ENCODE results near the gene PTPN14. TPM values are rescaled to one million over a fixed set of nuclear protein-coding genes. Genes with fewer than 3 reads are reported as not detected.

PTPN14 gene
- total RNA-seq, 1 experiment from 2014 or later: 88.4 TPM

GRCh38 chr1:214587165-214587564 is 35.8 kb upstream of the PTPN14 start:
- ChIA-PET POLR2A (no interaction called here), CTCF (interaction anchor here (1.4 to 8.8 kb wide), 3 partner anchors 82 to 254 kb away, joined by 4 to 122 read pairs (median 23); no protein-coding TSS in a partner anchor)
- DNase-seq (ENCODE audit: low spot score): no peak
- Mint-ChIP-seq H3K27ac (no peak overlapping the region), H3K36me3 (no peaks in the 10 kb centered on the region), H3K4me1 (peaks cover 11% of the 10 kb centered on the region), H3K4me3 (no peak overlapping the region), H3K9me3 (no peaks in the 10 kb centered on the region), H3K27me3 (ENCODE audit: low read depth) (no peaks in the 10 kb centered on the region)
- no peak for ATAC-seq
- no peak for TF ChIP-seq ZBTB21 (CRISPR knock-in tag; IDR thresholded peaks at IDR 0.05; ENCODE audit: borderline replicate concordance)
- TF ChIP-seq, protein P1, sequence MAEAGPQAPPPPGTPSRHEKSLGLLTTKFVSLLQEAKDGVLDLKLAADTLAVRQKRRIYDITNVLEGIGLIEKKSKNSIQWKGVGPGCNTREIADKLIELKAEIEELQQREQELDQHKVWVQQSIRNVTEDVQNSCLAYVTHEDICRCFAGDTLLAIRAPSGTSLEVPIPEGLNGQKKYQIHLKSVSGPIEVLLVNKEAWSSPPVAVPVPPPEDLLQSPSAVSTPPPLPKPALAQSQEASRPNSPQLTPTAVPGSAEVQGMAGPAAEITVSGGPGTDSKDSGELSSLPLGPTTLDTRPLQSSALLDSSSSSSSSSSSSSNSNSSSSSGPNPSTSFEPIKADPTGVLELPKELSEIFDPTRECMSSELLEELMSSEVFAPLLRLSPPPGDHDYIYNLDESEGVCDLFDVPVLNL (CRISPR knock-in tag; IDR thresholded peaks at IDR 0.05; ENCODE audit: borderline replicate concordance, low read depth): no peak
- no peak for TF ChIP-seq NFYB (CRISPR knock-in tag; conservative IDR thresholded peaks at IDR 0.05; ENCODE audit: low read depth)
- TF ChIP-seq ZNF396 (CRISPR knock-in tag; IDR thresholded peaks at IDR 0.05; ENCODE audit: borderline replicate concordance): no peak
- TF ChIP-seq, protein P2, sequence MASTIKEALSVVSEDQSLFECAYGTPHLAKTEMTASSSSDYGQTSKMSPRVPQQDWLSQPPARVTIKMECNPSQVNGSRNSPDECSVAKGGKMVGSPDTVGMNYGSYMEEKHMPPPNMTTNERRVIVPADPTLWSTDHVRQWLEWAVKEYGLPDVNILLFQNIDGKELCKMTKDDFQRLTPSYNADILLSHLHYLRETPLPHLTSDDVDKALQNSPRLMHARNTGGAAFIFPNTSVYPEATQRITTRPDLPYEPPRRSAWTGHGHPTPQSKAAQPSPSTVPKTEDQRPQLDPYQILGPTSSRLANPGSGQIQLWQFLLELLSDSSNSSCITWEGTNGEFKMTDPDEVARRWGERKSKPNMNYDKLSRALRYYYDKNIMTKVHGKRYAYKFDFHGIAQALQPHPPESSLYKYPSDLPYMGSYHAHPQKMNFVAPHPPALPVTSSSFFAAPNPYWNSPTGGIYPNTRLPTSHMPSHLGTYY (CRISPR knock-in tag; IDR thresholded peaks at IDR 0.05): no peak
- no peak for TF ChIP-seq ZNF219 (CRISPR knock-in tag; IDR thresholded peaks at IDR 0.05; ENCODE audit: borderline replicate concordance)
- TF ChIP-seq, protein P3, sequence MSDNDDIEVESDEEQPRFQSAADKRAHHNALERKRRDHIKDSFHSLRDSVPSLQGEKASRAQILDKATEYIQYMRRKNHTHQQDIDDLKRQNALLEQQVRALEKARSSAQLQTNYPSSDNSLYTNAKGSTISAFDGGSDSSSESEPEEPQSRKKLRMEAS (CRISPR knock-in tag; IDR thresholded peaks at IDR 0.05): no peak
- no peak for TF ChIP-seq IRF2 (CRISPR knock-in tag; IDR thresholded peaks at IDR 0.05; ENCODE audit: borderline replicate concordance, low read depth)
- TF ChIP-seq, protein P4, sequence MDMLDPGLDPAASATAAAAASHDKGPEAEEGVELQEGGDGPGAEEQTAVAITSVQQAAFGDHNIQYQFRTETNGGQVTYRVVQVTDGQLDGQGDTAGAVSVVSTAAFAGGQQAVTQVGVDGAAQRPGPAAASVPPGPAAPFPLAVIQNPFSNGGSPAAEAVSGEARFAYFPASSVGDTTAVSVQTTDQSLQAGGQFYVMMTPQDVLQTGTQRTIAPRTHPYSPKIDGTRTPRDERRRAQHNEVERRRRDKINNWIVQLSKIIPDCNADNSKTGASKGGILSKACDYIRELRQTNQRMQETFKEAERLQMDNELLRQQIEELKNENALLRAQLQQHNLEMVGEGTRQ (CRISPR knock-in tag; IDR thresholded peaks at IDR 0.05): no peak
- no peak for TF ChIP-seq PRRX2 (CRISPR knock-in tag; IDR thresholded peaks at IDR 0.05)
- TF ChIP-seq KAT7 (CRISPR knock-in tag; IDR thresholded peaks at IDR 0.05; ENCODE audit: borderline replicate concordance): no peak
- no peak for TF ChIP-seq ZNF423 (CRISPR knock-in tag; IDR thresholded peaks at IDR 0.05)
- TF ChIP-seq, protein P5, sequence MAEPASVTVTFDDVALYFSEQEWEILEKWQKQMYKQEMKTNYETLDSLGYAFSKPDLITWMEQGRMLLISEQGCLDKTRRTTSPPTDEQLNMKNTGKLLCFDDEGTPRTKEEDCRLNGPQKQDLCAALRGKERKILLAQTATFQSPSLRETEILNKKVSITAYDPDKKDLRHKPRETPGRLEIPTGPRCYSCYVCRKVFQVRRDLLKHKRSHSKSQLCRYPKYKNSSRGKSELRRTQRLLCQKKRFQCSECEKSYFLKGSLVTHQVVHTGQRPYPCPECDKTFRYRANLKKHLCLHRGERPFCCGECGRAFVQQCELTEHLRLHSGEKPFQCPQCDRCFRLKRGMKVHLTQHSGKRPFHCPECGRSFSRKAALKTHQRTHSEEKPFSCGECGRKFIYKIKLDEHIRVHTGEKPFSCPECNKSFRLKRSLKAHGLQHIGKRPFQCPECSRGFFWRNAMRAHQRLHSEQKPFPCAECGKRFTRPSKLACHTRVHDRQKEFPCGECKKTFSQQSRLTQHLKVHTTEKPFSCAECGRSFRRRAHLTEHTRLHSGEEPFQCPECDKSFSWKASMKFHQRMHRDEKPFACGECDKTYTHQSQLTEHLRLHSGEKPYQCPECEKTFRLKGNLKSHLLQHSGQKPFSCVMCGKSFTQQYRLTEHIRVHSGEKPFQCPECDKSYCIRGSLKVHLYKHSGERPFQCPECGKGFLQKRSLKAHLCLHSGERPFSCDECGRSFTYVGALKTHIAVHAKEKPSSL (CRISPR knock-in tag; conservative IDR thresholded peaks at IDR 0.05): no peak
- no peak for TF ChIP-seq ATF1 (CRISPR knock-in tag; IDR thresholded peaks at IDR 0.05)
- no peak for TF ChIP-seq ZNF671 (CRISPR knock-in tag; IDR thresholded peaks at IDR 0.05)
- no peak for TF ChIP-seq ZNF512 (CRISPR knock-in tag; IDR thresholded peaks at IDR 0.05; ENCODE audit: borderline replicate concordance)
- TF ChIP-seq GRHL2 (CRISPR knock-in tag; IDR thresholded peaks at IDR 0.05; ENCODE audit: insufficient replicate concordance, severe bottlenecking): no peak
- no peak for TF ChIP-seq NR2C2 (CRISPR knock-in tag; IDR thresholded peaks at IDR 0.05)
- no peak for TF ChIP-seq TP53 (CRISPR knock-in tag; IDR thresholded peaks at IDR 0.05)
- no peak for TF ChIP-seq SOX15 (CRISPR knock-in tag; IDR thresholded peaks at IDR 0.05)
